Measurements from ENCODE around the gene KDM6A. TPM values are rescaled to one million over a fixed set of nuclear protein-coding genes. Genes with fewer than 3 reads are reported as not detected.

Gene KDM6A
- total RNA-seq, 1 experiment from 2014 or later = 42.8 TPM

DNA sequence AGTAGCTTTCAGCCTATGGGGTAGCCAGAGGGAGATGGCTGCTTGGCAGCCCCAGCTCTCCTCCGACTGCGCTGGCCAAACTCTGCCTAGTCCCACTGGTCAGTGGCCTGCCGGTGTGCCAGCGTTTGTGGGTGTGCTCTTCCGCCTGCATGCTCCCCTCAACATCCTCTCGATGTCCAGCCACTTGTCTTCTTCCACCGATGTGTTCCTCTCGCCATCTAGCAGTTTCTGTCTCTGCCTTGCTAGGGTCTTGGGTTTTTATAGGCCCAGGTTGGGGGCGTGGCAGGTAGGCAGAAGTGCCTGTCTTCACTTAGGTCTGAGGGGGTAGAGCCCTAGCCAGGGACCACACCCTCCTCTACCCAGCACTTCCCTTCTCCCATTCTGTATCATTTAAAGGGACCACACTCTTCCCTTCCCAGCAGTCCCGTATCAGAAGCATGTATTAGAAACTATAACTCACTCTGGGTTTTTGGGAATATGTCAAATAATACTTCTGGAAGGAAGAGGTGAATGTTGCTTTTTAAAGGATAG is 124.4 kb downstream of the KDM6A start:
- Histone ChIP-seq H3K4me2 (ENCODE audit: insufficient read depth, insufficient read length, low read length) (no peak overlapping the region), H3K27ac (ENCODE audit: insufficient read length, low read depth, low read length) (no peak overlapping the region), H4K20me1 (ENCODE audit: control insufficient read depth, insufficient read depth, insufficient read length) (no peaks in the 10 kb centered on the region), H3K4ac (ENCODE audit: low read depth, low read length) (no peak overlapping the region), H3K14ac (ENCODE audit: insufficient read depth, low read length) (no peak overlapping the region), H2AFZ (ENCODE audit: low read length) (no peak overlapping the region), H2BK15ac (ENCODE audit: low read depth, low read length) (no peak overlapping the region), H3K79me1 (ENCODE audit: insufficient read depth, low read depth, low read length, poor library complexity, severe bottlenecking) (peaks cover 6% of the 10 kb centered on the region), H2BK120ac (ENCODE audit: low read depth, low read length, poor library complexity, severe bottlenecking) (no peak overlapping the region), H3K27me3 (ENCODE audit: insufficient read depth, low read length) (no peaks in the 10 kb centered on the region), H3K23me2 (ENCODE audit: insufficient read length, low read depth, low read length, poor library complexity, severe bottlenecking) (no peaks in the 10 kb centered on the region), H4K8ac (replicated peaks; ENCODE audit: insufficient read length, low read depth, low read length) (no peak overlapping the region), H3K4me1 (ENCODE audit: insufficient read depth, low read length) (no peaks in the 10 kb centered on the region), H2BK12ac (ENCODE audit: insufficient read length, low read depth, low read length) (no peak overlapping the region), H3K23ac (ENCODE audit: insufficient read length, low read depth, low read length) (no peak overlapping the region), H3K56ac (ENCODE audit: insufficient read length, low read depth, low read length) (no peak overlapping the region), H2BK20ac (ENCODE audit: low read depth, low read length, poor library complexity, severe bottlenecking) (no peak overlapping the region), H3K79me2 (ENCODE audit: insufficient read depth, low read length) (peaks cover 14% of the 10 kb centered on the region; the same call in 1 of the 2 replicates), H3K9me3 (ENCODE audit: control insufficient read depth, low read depth, low read length) (peaks cover 24% of the 10 kb centered on the region), H3K9ac (ENCODE audit: extremely low read depth, insufficient read length, low read length) (no peak overlapping the region), H4K91ac (ENCODE audit: insufficient read length, low read depth, low read length) (no peak overlapping the region), H2BK5ac (ENCODE audit: insufficient read length, low read length) (no peak overlapping the region), H3T11ph (ENCODE audit: low read length) (no peak overlapping the region), H3K18ac (ENCODE audit: insufficient read length, low read depth, low read length) (no peak overlapping the region), H2AK5ac (ENCODE audit: insufficient read length, low read length) (no peak overlapping the region), H4K5ac (ENCODE audit: insufficient read length, low read depth, low read length) (no peak overlapping the region)
- TF ChIP-seq, protein P1, sequence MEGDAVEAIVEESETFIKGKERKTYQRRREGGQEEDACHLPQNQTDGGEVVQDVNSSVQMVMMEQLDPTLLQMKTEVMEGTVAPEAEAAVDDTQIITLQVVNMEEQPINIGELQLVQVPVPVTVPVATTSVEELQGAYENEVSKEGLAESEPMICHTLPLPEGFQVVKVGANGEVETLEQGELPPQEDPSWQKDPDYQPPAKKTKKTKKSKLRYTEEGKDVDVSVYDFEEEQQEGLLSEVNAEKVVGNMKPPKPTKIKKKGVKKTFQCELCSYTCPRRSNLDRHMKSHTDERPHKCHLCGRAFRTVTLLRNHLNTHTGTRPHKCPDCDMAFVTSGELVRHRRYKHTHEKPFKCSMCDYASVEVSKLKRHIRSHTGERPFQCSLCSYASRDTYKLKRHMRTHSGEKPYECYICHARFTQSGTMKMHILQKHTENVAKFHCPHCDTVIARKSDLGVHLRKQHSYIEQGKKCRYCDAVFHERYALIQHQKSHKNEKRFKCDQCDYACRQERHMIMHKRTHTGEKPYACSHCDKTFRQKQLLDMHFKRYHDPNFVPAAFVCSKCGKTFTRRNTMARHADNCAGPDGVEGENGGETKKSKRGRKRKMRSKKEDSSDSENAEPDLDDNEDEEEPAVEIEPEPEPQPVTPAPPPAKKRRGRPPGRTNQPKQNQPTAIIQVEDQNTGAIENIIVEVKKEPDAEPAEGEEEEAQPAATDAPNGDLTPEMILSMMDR (conservative IDR thresholded peaks at IDR 0.05) = no peak
- H3K4me1 Mint-ChIP-seq = peaks cover 41 to 52% of the 10 kb centered on the region in 2 experiments
- peaks cover 15 to 20% (median 16%) of the 10 kb centered on the region in 3 experiments for H3K36me3 Mint-ChIP-seq (ENCODE audit: insufficient read depth in 1 of 3, low read depth in 3 of 3)
- WGBS (ENCODE audit: extremely low coverage, insufficient read length, low lambda C conversion rate) = no CpG with 5 or more reads among the region's 10 CpGs
- no peak overlapping the region for H3K4me3 Mint-ChIP-seq
- DNase-seq = no peak
- peaks cover 61 to 73% of the 10 kb centered on the region in 2 experiments for H3K9me3 Mint-ChIP-seq
- H3K27ac Mint-ChIP-seq = peak overlapping the region in 1 of 3 experiments; percentile 42; a peak in 1 of 7 replicates
- no peaks in the 10 kb centered on the region for H3K27me3 Mint-ChIP-seq (ENCODE audit: low read depth)
